NCI-H1048 (cell line): ENCODE data around the gene OR10Z1.

Experiments used
- DNase-seq: peaks from one replicate; lab custom pipeline; 2025; lab: John Stamatoyannopoulos, UW

Gene OR10Z1, protein sequence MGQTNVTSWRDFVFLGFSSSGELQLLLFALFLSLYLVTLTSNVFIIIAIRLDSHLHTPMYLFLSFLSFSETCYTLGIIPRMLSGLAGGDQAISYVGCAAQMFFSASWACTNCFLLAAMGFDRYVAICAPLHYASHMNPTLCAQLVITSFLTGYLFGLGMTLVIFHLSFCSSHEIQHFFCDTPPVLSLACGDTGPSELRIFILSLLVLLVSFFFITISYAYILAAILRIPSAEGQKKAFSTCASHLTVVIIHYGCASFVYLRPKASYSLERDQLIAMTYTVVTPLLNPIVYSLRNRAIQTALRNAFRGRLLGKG

DNA sequence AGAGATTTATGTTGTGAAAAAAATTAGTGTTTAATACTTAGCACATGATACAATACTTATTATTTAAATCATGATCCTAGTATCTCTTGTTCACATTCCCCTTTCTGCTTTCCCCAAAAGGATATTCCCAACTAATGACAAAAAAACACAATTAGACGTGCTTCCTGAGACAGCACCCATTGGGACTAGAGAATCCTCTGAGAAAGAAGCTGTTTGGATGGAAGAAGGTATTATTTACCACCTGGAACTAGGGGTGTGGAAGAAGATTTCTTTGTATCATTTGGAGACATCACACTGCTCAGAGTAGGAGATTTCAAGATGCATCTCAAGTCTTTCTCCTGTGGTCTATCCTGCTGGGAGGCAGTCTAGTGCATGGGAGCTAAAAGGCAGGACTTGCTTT is at the start of gene OR10Z1:
OR10Z1 (plus strand) TSS at position 301 of the 400 bp plus-strand sequence. CDS start 1,171 bp downstream, outside the sequence.
- DNase-seq: no peak

DNA sequence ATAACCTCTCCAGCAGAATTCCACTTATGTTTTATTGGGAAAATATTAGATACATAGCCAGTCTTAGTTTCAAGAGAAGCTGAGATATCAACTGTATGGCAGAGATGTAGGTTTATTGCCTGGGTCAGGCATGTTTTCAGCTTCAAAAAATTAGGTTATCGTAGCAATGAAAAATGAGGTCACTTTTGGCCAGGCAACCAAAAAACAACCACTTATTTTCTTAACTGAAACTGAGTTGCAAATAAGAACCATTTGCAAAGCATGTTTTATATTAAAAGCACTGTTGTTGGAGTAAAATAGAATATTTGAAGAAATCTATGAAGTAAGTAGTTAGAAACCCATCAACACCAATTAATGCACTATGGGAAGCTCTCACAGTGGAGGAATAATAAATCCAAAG is 45.4 kb upstream of the OR10Z1 start:
- DNase-seq: no peak

DNA sequence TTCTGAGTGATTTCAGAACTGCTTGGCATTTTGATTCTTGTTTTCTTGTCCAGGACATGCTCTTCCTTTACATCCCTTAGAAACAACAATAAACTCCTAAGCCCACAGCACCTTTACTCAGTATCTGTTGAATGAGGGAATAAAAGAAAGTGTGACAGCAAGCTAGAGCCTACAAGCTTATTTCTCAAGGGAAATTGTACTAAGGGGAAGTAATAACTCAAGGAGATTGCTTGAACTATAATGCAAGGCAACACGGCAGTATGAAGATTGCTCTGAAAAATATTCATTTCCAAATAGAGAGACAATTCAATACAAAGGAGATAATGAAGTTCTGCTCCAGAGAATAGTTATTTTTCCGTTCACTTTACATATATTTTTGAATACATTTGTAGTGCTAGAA is 41.2 kb upstream of the OR10Z1 start:
- DNase-seq: no peak

DNA sequence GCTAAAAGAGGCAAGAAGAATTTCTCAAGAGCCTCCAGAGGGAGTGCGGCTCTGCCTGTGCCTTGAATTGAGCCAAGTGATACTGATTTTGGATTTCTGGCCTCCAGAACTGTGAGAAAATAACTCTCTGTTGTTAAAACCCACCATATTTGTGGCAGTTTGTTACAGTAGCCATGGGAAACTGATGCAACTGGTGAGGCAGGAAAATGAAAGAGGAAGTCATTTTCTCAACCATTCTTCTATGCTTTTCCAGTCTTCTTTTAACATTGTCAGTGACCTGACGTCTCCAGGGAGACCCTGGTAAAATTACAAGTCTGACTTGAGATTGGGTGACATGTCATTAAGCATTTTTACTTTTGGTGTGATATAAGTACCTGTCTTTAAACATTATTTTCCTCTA is 40.5 kb upstream of the OR10Z1 start:
- no peak for DNase-seq

DNA sequence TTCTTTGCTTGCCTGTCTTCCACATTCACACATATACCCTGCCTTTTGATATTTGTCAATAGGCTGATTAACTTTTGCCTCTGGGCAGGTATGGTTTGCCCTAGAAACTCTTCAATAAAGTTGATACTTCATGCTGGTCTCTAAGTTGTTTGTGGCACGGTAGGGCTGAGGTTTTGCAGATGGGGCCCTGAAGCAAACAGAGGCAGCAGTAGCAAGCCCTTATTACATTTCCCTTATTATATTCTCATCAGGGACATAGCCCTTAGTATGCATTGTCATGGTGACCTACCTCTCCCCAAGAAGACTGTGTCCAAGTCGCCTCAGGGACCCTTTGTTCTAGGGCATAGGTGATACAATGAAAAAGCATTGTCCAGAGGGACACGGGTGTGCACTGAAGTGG is 34.6 kb upstream of the OR10Z1 start, which contains the start of gene OR6P1:
OR6P1 (minus strand) TSS at position 101 of the 400 bp plus-strand sequence. CDS start 6,976 bp downstream, outside the sequence.
- DNase-seq: no peak

DNA sequence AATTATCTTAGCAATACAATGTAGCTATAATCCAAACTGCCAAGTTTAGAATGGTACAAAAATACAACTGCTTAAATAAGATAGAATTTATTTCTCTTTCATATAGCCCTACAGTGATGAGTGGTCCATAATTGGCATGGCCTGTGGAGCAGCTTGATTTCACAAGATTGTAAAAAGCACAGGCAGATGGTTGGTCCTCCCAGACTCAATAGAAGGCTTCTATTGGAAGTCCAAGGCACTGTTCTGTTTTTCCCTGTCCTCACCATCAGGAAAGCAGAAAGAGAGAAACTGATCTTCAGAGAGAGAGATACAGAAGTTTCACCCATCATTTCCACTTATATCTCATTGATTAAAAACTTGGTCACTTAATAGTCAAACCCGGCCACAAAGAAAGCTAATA is 32.8 kb upstream of the OR10Z1 start:
- DNase-seq: no peak

DNA sequence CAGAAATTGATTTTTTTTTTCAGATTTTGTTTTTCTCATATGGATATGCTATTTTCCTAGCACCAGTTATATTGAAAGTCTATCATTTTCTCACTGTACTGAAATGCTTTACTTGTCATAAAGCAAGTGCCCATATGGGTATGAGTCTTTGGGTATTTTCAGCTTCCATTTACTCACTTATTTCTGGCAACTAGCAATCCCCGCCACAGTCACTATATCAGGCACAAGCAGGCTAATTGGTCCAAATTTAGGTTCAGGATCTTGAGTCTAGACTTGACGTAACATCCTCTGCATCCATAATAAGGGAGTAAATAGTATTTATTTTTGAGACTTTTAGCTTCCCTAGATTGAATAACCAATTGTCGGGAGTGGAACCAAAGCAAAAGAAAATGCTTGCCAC is 27.5 kb upstream of the OR10Z1 start:
- DNase-seq: no peak

DNA sequence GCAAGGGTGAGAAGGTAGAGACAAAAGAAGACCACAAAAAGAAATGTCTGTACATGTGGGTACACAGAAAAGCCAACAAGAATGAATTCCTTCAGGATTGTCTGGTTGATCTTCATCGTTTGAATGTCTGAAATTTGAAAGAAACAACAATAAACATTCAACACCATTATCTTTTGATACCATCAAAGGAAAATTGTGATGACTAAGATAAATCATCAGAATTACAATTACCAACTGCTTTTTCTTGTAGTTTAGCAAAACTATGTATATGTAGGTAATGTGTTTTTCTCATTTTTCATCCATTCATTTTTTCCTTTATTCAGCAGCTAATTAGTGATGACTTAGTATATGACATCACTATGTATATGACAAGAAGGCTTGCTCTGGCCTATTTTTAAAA is 25.3 kb upstream of the OR10Z1 start, which contains the start of gene OR10X1:
OR10X1 (minus strand) TSS at position 167 of the 400 bp plus-strand sequence; CDS start at position 167, 0 bp downstream.
- no peak for DNase-seq

DNA sequence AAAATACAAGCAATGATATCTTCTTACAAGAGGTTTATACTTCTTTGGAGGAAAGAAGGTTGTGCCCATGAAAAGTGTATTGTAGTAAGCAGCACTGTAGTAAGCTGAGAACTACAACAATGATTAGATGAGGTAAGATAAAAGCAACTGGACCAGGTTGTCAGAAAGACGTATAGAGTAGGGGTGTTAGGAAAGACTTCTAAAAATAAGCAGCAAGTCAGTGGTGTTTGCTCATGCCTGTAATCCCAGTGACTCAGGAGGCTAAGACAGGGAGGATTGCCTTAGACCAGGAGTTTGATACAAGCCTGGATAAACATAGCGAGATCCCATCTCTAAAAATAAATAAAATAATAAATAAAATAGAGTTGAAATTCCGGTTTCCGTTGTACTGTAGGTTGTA is 21.1 kb upstream of the OR10Z1 start:
- DNase-seq: no peak

DNA sequence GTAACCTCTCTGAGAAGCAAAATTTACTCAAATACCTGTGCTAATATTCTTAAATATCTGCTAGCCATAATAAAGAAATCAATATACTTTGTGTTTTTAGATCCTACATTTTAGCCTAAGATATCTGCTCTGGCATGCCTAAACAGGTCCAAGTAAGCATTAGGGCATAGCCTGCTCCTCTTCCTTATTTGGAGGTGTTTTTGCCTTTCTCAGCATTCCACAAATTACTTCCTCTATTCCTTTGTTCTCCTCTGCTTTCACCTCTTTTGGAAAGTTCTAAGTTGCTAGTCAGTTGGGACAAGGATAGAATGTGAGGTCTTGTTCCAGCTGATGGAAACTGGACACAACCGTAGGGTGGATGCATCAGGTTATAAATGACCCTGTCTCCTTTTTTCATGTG is 18.1 kb upstream of the OR10Z1 start:
- no peak for DNase-seq

DNA sequence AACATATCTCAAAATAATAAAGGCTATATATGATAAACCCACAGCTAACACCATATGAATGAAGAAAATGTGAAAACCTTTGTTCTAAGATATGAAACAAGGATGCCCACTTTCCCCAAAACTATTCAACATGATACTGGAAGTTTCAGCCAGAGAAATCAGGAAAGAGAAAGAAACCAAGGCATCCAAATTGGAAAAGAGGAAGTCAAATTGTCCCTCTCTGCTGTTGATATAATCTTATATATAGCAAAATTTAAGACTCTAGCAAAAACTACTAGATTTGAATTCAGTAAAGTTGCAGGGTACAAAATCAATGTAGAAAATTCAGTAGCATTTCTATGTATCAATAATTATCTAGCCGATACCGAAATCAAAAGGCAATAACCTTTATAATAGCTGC is 4.3 kb upstream of the OR10Z1 start:
- DNase-seq: no peak

DNA sequence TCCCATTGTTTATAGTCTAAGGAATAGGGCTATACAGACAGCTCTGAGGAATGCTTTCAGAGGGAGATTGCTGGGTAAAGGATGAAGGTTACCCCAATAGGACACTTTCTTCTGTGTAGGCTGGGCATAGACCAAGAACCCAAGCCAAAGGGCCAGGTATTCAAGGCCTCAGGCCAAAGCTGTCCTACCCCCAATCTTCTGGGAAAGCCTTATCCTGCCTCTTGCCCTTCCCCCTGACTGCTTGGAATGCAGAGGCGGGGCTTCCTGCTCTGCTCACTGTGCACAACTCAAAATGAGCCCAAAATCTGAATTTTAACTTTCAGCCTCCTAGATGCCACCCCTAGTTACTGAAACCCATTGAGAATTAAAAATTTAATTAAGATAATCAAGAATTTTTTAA is 2.2 kb downstream of the OR10Z1 start:
- DNase-seq: no peak

DNA sequence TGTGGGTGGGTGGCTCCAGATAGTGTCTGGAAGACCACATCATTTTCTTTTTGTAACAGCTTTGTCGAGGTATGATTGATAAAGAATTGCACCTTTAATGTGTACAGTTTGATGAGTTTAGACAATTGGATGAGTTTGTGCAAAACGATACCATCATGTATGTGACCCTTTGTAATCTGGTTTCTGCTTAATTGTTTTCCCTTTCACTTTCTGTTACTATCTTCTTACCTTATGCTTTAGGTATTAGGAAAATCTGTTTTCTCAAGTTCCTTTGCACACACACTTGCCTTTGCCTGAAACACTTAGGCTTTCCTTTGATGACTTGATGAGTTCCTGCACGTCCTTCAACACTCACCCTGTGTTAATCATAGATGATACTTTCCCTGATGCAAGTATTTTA is 6.8 kb downstream of the OR10Z1 start:
- DNase-seq: no peak

DNA sequence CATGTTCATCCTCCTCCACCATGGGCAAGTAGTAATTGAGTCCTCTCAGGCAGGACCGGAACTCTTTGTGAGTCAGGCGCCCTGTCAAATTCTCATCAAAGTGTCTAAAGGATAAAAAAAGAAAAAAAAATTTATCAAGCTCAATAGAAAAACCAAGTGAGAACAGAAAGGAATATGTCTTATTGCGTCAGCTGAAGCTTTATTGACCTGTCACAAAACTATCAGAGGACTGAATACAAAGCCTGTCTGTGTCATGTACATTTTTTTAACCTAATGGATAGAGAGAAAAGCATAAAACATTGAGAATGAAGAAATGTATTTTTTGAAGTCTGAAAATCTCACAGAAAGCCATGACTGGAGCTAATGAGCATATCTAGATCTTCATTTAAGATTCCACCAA is 8.7 kb downstream of the OR10Z1 start:
- no peak for DNase-seq

DNA sequence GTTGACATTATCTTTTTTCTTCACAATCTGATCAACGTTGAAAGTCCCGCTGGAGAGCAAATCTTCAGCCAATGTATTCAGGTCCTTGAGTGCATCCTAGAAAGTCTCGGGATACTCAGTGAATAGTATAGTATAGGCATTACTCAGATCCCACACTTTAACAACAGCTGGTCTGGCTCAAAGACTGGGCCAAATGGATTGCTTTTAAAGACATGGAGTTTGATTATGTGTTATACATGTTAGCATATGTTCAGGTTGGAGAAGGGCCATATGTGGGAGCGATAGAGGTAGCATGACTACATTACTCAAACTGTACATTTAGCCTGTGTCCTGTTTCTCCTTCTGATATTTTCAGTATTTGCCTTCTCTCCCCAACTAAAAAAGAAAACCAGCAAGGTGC is 33.1 kb downstream of the OR10Z1 start:
- DNase-seq: no peak

DNA sequence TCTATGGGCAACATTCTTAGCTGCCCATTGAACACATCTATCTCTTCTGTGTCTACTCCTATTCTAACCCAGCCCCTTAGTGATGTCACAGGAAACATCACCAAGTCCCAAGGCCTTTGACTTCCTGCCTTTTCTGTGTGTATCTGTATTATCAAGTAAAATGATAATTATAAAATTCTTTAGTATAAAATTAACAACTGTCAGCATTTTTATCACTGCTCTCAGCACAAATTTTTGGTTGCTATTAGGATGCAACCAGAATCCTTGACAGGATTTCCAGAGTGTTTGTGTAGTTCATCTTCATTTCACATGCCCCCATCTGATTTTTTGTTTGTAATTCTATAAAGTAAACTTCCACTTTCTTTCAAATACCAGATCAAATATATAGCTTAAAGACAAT is 33.8 kb downstream of the OR10Z1 start:
- DNase-seq: no peak

DNA sequence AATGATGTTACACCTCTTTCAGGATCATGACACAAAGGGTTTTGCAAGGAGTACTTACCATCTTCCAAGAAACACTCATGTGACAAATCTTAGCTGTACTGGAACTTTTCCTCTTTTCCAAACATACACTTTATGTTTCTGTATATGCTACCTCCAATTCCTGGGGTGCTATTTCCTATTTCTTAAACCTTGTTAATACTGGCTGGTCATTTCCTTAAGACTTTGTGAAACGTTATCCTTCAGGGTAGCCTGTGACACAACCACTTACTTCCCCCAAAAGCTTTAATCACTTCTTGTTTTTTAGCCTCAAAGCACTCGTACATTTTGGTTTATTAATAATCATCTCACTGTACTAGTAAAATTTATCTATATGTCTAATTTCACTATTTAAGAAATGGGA is 39.4 kb downstream of the OR10Z1 start:
- no peak for DNase-seq

DNA sequence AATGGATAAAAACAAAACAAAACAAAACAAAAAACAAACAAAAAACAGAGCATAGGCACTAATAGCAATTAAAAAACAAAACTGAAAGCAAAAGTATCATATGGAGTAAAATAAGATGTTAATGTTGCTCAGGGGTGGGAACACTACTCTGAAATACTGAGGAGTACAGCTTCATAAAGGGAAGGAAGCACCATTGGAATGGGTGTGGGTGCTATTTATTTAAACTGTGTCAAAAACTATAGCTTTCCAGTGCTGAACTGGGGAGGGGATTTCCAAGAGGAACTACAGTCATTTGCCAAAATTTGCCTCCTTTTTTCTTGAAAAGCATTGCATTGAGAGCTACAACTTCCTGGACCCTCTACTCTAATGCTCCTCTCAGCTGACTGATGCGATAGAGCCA is 41.4 kb downstream of the OR10Z1 start:
- DNase-seq: no peak

DNA sequence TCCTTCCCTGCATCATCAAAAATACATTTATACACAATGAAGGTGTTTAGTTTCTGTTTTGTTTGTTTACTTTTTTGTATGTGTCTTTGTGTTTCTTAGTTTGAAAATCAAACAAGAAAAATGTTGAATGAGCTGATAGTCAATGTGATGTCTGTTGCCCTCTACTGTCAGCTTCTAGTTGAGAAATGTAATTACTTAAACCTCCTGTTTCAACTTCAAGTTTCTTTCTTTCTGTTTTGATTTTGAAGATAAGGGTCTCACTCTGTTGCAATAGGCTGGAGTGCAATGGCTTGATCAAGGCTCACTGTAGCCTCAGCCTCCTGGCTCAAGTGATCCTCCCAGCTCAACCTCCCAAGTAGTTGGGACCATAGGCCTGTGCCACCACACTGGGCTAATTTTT is 44.0 kb downstream of the OR10Z1 start:
- DNase-seq: no peak

DNA sequence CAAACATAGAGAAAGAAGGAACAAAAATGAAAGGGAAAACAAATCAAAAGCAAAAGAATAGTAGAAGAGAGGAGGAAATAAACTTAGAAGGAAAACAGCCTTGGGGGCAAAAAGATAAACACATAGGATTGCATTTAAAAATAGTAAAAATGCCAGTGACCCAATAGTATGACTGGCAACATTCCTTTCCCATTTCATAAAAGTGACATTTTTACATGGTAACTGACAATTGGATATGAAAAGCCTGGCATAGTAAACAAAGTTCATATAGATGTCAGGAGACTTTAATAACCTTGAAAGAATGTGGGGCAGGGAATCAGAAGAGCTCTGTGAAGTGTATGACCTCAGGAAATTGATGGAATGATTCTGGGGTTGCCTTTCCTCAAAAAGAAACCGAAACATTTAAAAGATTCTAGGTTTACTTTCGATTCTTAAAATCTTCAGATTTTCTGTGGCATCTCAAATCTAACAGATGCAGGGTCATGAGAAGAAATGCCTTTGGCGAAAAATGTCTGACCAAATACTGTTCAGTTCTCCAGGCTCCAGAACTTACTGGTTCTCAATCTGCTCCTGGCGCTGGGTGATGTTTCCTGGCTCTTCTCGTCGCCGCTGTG is 47.8 kb downstream of the OR10Z1 start:
- no peak for DNase-seq

DNA sequence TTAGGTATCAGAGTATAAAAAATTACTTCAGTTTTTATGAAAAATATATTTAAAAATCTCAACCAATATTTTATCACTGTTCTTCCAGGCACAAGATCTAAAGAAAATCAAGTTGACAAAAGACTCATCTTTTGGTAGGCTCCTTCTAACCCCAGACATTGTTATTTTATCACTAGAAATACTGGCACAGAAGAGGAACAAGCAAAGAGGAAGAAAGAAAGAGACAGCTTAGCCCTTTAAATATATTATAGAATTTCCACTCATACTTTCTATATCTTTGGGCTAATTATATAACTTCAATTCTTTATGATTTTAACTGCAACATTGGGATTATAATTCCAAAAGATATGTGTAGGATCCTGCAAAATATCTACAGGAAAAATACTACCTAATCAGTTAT is 49.0 kb downstream of the OR10Z1 start:
- no peak for DNase-seq

DNA sequence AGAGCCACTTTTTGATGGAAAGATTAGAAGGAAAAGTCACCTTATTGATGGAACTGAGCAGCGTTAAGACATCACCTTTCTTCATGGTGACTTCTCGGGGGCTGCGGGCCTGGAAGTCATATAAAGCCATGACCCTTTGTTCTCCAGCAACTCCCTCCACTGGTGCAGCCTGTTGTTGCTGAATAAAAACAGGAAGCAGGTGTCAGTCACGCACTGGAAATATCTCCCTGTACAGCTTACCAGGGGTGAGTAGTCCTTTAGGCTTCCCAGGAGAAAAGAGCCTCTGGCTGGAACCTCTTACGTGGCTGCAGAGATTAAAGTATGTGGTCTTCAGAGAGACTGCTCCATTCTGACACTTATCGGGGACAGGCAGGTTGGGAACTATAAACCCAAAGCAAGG is 49.5 kb downstream of the OR10Z1 start:
- DNase-seq: no peak
